SH-SY5Y (cell line): Measurements from ENCODE around the gene CPS1.

Experiments
- GATA2 ChIP-seq: IDR thresholded peaks from 2 replicates; pipeline ENCODE4 v1.6.1; 2011; ENCODE audit warnings: mild to moderate bottlenecking, low read depth, low read length
- GATA3 ChIP-seq: IDR thresholded peaks from 2 replicates; pipeline ENCODE4 v1.6.1; 2011; ENCODE audit warnings: low read depth, mild to moderate bottlenecking, low read length, moderate library complexity

DNA sequence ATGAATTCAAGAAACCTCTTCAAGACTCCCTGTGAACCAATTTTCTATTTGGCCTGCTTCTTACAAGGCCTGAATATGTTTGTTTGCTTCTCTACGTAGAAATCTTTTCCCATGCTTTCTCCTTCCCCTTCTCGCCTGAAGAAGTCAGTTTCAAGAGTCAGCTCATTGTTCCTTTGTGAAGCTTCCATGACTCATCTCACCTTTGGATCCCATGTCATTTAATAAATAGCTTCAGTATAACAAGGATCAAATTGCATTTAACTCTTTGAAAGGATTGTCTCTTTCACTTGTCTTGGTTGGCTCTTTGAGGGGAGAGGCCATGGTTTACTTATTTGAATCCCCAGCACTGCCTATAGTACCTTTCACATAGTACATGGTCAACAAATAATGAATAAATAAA is 28.4 kb downstream of the CPS1 start:
- TF ChIP-seq GATA2 = no peak
- TF ChIP-seq GATA3 = no peak
